Measurements from ENCODE around the gene METTL18.
"Not testable (repeated sequence)": the region's sequence is repeated elsewhere in the genome, so short reads cannot be mapped to it uniquely, and the experiment has no call there.

DNA sequence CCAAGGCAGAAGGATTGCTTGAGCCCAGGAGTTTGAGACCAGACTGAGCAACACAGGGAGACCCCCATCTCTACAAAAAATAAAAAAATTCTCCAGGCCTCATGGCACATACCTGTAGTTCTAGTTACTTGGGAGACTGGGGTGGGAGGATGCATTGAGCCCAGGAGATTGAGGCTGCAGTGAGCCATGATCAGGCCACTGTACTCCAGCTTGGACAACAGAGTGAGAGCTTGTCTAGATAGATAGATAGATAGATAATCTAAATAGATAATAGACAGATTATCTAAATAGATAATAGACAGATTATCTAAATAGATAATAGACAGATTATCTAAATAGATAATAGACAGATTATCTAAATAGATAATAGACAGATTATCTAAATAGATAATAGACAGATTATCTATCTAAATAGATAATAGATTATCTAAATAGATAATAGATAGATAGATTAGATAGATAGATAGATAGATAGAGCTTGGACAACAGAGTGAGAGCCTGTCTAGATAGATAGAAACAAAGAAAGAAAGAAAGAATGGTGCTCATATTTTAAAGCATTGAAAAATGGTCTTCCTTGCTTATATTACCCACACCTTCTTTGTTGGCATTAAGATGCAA lies 16.8 kb upstream of the METTL18 start:
- TF ChIP-seq RARB (CRISPR knock-in tag; IDR thresholded peaks at IDR 0.05); ESRRG (CRISPR knock-in tag; IDR thresholded peaks at IDR 0.05); OSR1 (CRISPR knock-in tag; IDR thresholded peaks at IDR 0.05); ZFP30 (CRISPR knock-in tag; IDR thresholded peaks at IDR 0.05); SNAI2 (CRISPR knock-in tag; IDR thresholded peaks at IDR 0.05); ZNF565 (CRISPR knock-in tag; conservative IDR thresholded peaks at IDR 0.05; ENCODE audit: low read depth); ZC3H10 (CRISPR knock-in tag; IDR thresholded peaks at IDR 0.05): not testable (repeated sequence)
- TF ChIP-seq, protein P1, sequence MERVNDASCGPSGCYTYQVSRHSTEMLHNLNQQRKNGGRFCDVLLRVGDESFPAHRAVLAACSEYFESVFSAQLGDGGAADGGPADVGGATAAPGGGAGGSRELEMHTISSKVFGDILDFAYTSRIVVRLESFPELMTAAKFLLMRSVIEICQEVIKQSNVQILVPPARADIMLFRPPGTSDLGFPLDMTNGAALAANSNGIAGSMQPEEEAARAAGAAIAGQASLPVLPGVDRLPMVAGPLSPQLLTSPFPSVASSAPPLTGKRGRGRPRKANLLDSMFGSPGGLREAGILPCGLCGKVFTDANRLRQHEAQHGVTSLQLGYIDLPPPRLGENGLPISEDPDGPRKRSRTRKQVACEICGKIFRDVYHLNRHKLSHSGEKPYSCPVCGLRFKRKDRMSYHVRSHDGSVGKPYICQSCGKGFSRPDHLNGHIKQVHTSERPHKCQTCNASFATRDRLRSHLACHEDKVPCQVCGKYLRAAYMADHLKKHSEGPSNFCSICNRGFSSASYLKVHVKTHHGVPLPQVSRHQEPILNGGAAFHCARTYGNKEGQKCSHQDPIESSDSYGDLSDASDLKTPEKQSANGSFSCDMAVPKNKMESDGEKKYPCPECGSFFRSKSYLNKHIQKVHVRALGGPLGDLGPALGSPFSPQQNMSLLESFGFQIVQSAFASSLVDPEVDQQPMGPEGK (CRISPR knock-in tag; IDR thresholded peaks at IDR 0.05; ENCODE audit: borderline replicate concordance): not testable (repeated sequence)

All from SK-N-SH treated with all-trans-retinoic acid at 6 μM for 48 hours (cell line).